Vagina (tissue), 2 donors: Measurements from ENCODE around the gene RELA. TPM values are rescaled to one million over a fixed set of nuclear protein-coding genes. Genes with fewer than 3 reads are reported as not detected.
"Not testable (repeated sequence)": the region's sequence is repeated elsewhere in the genome, so short reads cannot be mapped to it uniquely, and the experiment has no call there.

Source experiments
- DNase-seq, 2 donors: peaks; one replicate each; pipeline ENCODE4 v3.0.0-alpha.2; 2017; ENCODE audit errors: extremely low spot score in 2 of 2
- H3K27ac ChIP-seq: fragments of 200-600 bp; sonication (generic); one replicate; pipeline ENCODE4 v1.5.1; 2019
- H3K27me3 ChIP-seq: fragments of 200-600 bp; sonication (generic); one replicate; pipeline ENCODE4 v1.5.1; 2019
- H3K36me3 ChIP-seq, 2 donors: fragments of 200-600 bp; sonication (generic); one replicate each; pipeline ENCODE4 v1.5.1; 2017 to 2019
- H3K4me1 ChIP-seq: fragments of 200-600 bp; sonication (generic); one replicate; pipeline ENCODE4 v1.5.1; 2019
- H3K4me3 ChIP-seq, 2 donors: fragments of 200-600 bp; sonication (generic); 1 replicate in 1 of 2; 2 replicates in 1 of 2; pipeline ENCODE4 v1.5.1; 2016 to 2019
- H3K9me3 ChIP-seq: fragments of 200-600 bp; sonication (generic); one replicate; pipeline ENCODE4 v1.5.1; 2019
- CTCF ChIP-seq, 3 experiments: fragments of 450-650 bp in 2 of 3; fragments of 200-600 bp in 1 of 3; sonication (generic) in 1 of 3; IDR thresholded peaks; one replicate each; pipeline ENCODE4 v1.5.1; 2017 to 2019; ENCODE audit warnings: antibody characterized with exemption in 3 of 3, mild to moderate bottlenecking in 2 of 3, moderate library complexity in 2 of 3
- POLR2A ChIP-seq, 2 donors: fragments of 450-650 bp; IDR thresholded peaks; one replicate each; pipeline ENCODE4 v1.6.1; 2017; ENCODE audit warnings: antibody characterized with exemption in 2 of 2, mild to moderate bottlenecking in 2 of 2, moderate library complexity in 2 of 2
- POLR2AphosphoS5 ChIP-seq, 2 donors: sonication (generic); formaldehyde crosslinking; IDR thresholded peaks; one replicate each; pipeline ENCODE4 v1.9.0; 2017; ENCODE audit warnings: antibody characterized with exemption in 2 of 2, mild to moderate bottlenecking in 2 of 2, low read depth in 1 of 2; ENCODE audit not compliant: insufficient read depth in 1 of 2
- intact Hi-C: fragments of 100-400 bp; cut with DNase I; formaldehyde crosslinking; loops from one replicate; pipeline ENCODE4 v1.15.1; 2023
- total RNA-seq: library from RNA; depleted of rRNA; stranded (reverse); fragments of >200 nt; gene quantifications from one replicate; pipeline ENCODE4 v1.2.3, GENCODE V29; 2016

Gene RELA
- total RNA-seq, 1 donor from 2014 or later, result 59.2 TPM

GRCh38 chr11:65708451-65708850 lies 45.7 kb upstream of the RELA start:
- H3K4me1 ChIP-seq, result peaks cover 23% of the 10 kb centered on the region
- DNase-seq, result no peak
- TF ChIP-seq CTCF (IDR thresholded peaks at IDR 0.05) (no peak), POLR2A (IDR thresholded peaks at IDR 0.05) (no peak), POLR2AphosphoS5 (IDR thresholded peaks at IDR 0.05; ENCODE audit: insufficient read depth in 1 of 2, low read depth in 1 of 2) (no peak)
- no peak overlapping the region for H3K4me3 ChIP-seq
- H3K27me3 ChIP-seq, result no peaks in the 10 kb centered on the region
- H3K36me3 ChIP-seq, result peaks cover 0 to 3% of the 10 kb centered on the region in 2 donors
- no peaks in the 10 kb centered on the region for H3K9me3 ChIP-seq
- intact Hi-C loops, result loop anchor here (10.0 kb wide), 1 partner anchor 276 kb away; no protein-coding TSS in a partner anchor
- H3K27ac ChIP-seq, result no peak overlapping the region

DNA sequence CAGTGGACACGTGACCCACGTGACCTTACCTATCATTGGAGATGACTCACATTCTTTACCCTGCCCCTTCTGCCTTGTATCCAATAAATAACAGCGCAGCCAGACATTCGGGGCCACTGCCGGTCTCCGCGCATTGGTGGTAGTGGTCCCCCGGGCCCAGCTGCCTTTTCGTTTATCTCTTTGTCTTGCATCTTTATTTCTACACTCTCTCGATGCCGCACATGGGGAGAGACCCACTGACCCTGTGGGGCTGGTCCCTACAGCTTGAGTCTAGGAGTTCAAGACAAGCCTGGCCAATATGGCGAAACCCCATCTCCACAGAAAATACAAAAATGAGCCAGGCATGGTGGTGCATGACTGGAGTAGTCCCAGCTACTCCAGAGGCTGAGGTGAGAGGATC lies 44.3 kb upstream of the RELA start:
- peaks cover 12% of the 10 kb centered on the region for H3K4me1 ChIP-seq
- not testable (repeated sequence) for DNase-seq, H3K4me3 ChIP-seq

GRCh38 chr11:65706303-65706763 lies 43.6 kb upstream of the RELA start:
- H3K27me3 ChIP-seq, H3K36me3 ChIP-seq, H3K27ac ChIP-seq, H3K4me3 ChIP-seq, H3K9me3 ChIP-seq, DNase-seq: not testable (repeated sequence)
- TF ChIP-seq CTCF (IDR thresholded peaks at IDR 0.05) (peak; percentile 51 to 73 (median 66)), POLR2AphosphoS5 (IDR thresholded peaks at IDR 0.05; ENCODE audit: insufficient read depth in 1 of 2, low read depth in 1 of 2) (peak in 1 of 2 donors; percentile 26)
- intact Hi-C loops, result loop anchor here (10.0 kb wide), 1 partner anchor 278 kb away; no protein-coding TSS in a partner anchor
- H3K4me1 ChIP-seq, result peaks cover 11% of the 10 kb centered on the region

More for the DNA sequence above, 44.3 kb upstream of the RELA start:
- H3K27ac ChIP-seq, H3K9me3 ChIP-seq, H3K36me3 ChIP-seq, H3K27me3 ChIP-seq: not testable (repeated sequence)
- intact Hi-C loops, result loop anchor here (10.0 kb wide), 1 partner anchor 278 kb away; no protein-coding TSS in a partner anchor

DNA sequence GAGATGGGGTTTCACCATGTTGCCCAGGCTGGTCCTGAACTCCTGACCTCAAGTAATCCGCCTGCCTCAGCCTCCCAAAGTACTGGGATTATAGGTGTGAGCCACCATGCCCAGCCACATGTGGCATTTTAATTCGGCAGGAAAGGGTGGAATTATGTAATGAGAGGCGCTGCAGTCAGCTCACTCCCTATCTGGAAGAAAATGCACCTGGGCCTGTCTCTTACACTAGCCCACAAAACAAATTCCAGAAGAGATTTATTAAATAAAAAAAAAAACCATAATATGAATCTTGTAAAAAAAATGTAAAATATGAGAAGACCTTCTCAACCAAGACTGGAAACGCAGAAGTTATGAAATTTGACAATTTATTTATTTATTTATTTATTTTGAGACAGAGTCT lies 41.1 kb upstream of the RELA start:
- intact Hi-C loops, result loop anchor here (10.0 kb wide), 1 partner anchor 281 kb away; no protein-coding TSS in a partner anchor
- Histone ChIP-seq H3K27ac (no peak overlapping the region), H3K4me3 (no peak overlapping the region), H3K4me1 (peaks cover 4% of the 10 kb centered on the region), H3K27me3 (no peaks in the 10 kb centered on the region), H3K36me3 (no peaks in the 10 kb centered on the region), H3K9me3 (no peaks in the 10 kb centered on the region)
- DNase-seq, result no peak
- no peak for TF ChIP-seq POLR2A (IDR thresholded peaks at IDR 0.05)
- TF ChIP-seq POLR2AphosphoS5 (IDR thresholded peaks at IDR 0.05; ENCODE audit: insufficient read depth in 1 of 2, low read depth in 1 of 2), result no peak
- TF ChIP-seq CTCF (IDR thresholded peaks at IDR 0.05), result no peak

DNA sequence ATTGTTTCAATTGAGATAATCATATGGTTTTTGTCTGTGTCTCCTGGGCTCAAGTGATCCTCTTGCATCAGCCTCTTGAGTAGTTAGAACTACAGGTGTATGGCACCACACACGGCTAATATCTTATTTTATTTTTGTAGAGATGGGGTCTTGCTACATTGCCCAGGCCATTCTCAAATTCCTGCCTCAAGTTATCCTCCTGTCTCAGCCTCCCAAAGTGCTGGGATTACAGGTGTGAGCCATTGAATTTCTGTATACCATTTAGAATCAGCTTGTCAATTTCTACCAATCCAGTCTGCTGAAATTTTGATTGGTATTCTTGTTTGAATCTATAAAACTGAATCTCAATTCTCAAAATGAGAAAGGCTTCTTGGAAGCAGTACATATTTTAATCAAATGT lies 39.0 kb upstream of the RELA start:
- no peak overlapping the region for H3K4me3 ChIP-seq
- TF ChIP-seq POLR2A (IDR thresholded peaks at IDR 0.05) (no peak), POLR2AphosphoS5 (IDR thresholded peaks at IDR 0.05; ENCODE audit: insufficient read depth in 1 of 2, low read depth in 1 of 2) (no peak), CTCF (IDR thresholded peaks at IDR 0.05) (no peak)
- H3K27me3 ChIP-seq, result no peaks in the 10 kb centered on the region
- no peaks in the 10 kb centered on the region for H3K36me3 ChIP-seq
- no peak for DNase-seq
- intact Hi-C loops, result loop anchor here (10.0 kb wide), 1 partner anchor 283 kb away; no protein-coding TSS in a partner anchor
- no peak overlapping the region for H3K27ac ChIP-seq
- H3K9me3 ChIP-seq, result no peaks in the 10 kb centered on the region
- peaks cover 4% of the 10 kb centered on the region for H3K4me1 ChIP-seq
